HG03139 (cell line): ENCODE results near the gene CCDC82.
"Not testable (repeated sequence)": the region's sequence is repeated elsewhere in the genome, so short reads cannot be mapped to it uniquely, and the experiment has no call there.

Source experiments
- ATAC-seq: cut with Tn5 transposase; IDR thresholded peaks from one replicate; pipeline ENCODE4 v1.9.1; 2021; ENCODE audit not compliant: unreplicated experiment

CCDC82 gene

DNA sequence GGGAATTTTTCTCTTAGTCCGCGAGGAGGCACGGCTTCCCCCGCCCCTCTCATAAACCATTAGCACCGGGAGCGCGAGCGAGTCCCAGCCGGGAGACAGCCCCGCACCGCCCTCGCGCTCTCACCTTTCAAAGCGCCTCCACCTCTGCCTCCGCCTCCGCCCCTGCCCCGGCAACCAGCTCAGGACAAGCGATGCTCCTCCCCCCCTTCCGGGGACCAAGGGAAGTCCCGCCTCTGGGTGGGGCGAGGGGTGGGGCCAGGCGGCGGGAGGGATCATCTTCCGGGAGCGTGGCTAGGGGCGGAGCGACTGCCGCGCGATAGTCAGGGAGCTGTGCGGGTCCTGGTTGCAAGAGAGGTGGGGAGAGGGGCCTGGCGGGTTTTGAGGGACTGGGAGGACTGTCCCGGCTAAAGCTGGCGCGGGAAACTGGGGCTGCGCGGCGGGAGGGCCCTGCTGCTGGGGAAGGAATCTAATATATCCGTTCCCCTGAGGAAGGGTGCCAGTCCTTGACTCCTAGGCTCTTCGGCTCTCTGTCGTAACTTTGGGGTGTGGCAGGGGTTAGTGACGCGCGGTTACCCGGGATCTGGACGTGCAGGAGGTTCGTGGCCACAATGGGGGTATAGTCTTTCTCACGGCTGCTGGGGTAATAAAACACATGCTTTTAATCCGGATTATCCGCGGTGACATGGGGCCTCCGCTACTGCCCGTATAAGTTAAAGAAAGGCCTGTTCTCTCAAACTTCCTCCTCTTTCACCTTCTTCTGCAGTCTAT, at the start of gene CCDC82, which contains the start of gene JRKL:
Gene CCDC82, minus strand, starts transcription at position 193 of the 768 bp plus-strand sequence. CDS start 5,165 bp downstream, outside the sequence.
Gene JRKL, plus strand, starts transcription at position 294 of the 768 bp plus-strand sequence. CDS start 637 bp downstream, outside the sequence.
- peak; percentile 93 for ATAC-seq

DNA sequence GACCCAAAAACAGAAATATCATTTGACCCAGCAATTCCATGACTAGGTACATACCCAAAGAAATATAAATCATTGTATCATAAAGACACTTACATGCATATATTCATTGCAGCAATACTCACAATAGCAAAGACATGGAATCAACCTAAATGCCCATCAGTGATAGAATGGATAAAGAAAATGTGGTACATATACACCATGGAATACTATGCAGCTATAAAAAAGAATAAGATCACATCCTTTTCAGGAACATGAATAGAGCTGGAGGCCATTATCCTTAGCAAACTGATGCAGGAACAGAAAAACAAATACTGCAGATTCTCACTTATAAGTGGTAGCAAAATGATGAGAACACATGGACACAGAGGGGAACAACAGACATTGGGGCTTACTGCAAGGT, 42.9 kb upstream of the CCDC82 start:
- not testable (repeated sequence) for ATAC-seq

DNA sequence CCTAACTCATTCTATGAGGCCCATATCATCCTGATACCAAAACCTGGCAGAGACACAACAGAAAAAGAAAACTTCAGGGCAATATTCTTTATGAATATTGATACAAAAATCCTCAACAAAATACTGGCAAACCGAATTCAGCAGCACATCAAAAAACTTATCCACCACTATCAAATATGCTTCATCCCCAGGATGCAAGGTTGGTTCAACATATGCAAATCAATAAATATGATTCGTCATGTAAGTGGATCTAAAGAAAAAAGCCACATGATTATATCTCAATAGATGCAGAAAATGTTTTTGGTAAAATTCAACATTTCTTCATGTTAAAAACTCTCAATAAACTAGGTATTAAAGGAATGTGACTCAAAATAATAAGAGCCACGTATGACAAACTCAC, 41.0 kb upstream of the CCDC82 start:
- no peak for ATAC-seq

DNA sequence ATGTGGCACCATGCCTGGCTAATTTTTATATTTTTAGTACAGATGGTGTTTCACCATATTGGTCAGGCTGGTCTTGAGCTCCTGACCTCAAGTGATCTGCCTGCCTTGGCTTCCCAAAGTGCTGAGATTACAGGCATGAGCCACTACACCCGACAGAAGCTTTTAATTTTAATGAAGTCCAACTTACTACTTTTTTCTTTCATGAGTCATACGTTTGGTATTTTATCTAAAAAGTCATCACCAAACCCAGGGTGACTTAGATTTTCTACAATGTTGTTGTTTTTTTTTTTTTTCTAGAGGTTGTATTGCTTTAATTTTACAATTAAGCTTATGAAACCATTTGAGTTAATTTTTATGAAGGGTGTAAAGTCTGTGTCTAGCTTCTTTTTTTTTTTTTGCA, 35.0 kb upstream of the CCDC82 start:
- ATAC-seq = no peak

DNA sequence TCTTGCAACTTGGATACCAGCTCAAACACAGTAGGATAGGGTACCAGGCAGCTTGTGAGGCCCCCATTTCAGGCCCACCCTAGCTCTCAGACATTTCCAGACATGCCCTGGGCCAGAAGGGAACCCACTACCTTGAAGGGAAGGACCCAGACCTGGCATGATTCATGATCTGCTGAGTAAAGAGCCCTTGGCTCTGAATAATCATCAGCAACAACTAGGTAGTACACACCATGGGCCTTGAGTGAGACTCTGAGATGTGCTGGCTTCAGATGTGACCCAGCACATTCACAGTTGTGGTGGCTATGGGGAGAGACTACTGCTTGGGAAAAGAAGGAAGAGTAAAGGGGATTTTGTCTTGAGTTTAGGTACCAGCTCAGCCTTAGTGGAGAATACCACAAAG, 23.7 kb upstream of the CCDC82 start:
- ATAC-seq = no peak

DNA sequence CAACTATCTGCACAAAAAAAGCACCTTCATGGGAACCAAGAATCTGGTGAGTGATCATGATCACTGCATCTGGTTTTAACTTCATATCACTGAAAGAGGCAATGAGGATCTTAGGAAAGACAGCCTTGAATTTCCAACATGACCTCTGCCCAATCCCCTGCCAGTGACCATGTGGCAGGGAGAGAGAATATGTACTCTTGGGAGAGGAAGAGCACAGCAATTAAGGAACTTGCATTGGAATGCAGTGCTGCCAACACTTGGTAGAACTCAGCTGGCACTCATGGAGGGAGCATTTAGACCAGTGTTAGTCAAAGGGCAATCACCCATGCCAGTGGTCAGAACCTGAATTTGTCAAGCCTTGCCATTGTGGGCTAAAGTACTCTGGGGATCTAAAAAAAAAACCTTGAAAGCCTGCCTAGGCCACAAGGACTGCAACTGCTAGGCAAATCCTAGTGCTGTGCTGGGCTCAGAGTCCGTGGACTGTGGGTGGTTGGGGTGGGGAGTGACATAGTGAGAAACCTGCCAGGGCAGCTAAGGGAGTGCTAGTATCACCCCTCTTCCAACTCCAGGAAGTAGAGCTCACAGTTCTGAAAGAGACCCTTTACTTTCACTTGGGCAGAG, 23.2 kb upstream of the CCDC82 start:
- no peak for ATAC-seq

DNA sequence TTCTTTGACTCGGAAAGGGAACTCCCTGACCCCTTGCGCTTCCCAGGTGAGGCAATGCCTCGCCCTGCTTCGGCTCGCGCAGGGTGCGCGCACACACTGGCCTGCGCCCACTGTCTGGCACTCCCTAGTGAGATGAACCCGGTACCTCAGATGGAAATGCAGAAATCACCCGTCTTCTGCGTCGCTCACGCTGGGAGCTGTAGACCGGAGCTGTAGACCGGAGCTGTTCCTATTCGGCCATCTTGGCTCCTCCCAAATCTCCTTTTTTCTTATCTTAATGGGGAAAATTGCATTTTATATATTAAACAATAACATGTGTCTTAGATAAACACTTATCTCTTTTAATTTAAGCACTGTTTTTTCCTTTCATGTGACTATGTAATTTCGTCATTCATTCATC, 21.7 kb upstream of the CCDC82 start:
- not testable (repeated sequence) for ATAC-seq

DNA sequence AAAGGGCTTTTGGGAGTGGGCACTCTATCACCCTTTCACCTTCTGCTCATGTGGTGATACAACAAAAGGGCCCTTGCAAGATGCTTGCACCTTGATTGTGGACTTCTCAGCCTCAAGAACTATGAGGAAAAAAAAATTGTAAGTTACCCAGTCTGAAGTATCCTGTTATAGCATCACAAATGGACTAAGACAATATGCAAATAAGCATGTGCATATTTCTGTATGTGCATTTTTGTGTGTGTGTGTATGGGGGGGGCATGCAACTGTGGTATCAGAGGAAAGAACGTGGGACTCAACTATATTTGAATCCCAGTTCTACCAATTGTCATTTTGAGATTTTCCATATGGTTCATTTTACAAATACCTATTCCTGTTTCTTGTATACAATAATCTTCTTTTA, 11.0 kb upstream of the CCDC82 start:
- no peak for ATAC-seq

DNA sequence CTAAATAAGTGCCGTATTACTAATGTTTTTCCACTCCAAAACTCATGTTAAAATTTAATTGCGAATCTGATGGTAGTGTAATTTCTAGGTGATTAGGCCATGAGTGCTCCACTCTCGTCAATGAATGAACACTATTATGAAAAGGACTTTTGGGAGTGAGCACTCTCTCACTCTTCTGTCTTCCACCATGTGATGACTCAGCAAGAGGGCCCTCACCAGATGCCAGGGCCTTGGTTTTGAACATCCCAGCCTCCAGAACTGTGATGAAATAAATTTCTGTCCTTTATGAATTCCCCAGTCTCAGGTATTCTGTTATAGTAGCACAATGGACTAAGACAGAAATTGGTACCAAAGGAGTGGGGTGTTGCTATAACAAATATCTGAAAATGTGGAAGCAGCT, 8.2 kb upstream of the CCDC82 start:
- ATAC-seq = no peak

DNA sequence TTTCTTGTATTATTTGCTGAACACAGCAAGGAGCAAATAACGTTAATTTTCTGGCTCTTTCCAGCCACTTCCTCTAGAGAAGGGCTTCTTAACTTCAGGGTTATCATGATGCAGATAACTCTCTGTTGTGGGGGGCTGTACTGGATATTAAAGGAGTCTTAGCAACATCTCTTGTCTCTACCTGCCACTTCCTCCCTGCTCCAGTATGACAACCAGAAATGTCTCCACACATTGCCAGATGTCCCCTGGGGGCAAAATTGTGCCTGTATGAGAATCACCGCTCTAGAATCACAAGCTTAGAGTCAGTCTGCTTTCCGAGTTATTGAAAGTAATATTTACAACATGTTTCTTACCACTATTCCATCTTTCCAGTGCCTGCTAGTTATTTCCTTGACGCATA, 6.9 kb upstream of the CCDC82 start:
- ATAC-seq = no peak

DNA sequence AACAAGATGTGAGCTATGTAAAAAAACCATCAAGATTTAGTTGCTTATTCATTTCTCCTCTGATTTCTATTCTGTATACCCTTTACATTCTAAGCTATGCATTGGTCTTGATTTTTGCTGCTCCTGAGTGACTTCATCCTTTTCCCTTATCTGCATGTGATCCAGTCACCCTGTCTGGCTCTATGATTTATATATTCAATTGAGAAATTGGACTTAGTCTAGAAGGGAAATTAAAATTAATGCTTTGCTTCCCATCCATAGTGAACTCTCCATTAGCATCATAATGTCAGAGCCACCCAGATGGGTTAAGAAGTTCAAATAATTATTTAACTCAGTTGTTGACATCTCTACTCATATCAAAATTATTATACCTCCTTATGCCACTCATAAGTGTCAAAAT, 5.1 kb upstream of the CCDC82 start:
- no peak for ATAC-seq

DNA sequence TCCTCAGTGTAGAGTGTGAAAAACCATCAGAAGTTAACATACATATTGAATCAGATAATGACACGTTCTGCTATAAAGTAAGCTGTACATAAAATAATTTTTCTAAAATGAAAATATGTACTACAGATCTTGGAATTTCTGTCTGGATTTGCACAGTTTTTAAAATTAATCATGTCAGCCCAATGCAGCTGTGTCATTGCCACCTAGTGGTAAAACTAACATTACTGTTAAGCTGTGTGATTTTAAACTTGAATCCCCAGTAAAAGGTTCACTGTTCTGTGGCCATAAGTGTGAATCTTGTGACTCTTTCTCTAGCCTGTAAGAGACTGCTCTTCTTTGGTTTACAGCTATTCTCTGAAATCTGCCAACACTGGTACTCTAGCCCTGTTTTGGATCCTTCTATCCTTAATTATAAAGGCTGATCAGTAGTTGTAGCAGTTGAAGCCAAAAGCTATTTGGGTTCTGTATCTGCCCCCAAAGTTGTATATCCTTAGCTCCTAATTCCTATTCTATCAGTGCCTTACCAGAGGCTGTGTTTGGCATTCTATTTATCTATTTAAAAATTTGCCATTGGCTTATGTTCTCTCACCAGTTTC, 4.1 kb upstream of the CCDC82 start:
- ATAC-seq = no peak

DNA sequence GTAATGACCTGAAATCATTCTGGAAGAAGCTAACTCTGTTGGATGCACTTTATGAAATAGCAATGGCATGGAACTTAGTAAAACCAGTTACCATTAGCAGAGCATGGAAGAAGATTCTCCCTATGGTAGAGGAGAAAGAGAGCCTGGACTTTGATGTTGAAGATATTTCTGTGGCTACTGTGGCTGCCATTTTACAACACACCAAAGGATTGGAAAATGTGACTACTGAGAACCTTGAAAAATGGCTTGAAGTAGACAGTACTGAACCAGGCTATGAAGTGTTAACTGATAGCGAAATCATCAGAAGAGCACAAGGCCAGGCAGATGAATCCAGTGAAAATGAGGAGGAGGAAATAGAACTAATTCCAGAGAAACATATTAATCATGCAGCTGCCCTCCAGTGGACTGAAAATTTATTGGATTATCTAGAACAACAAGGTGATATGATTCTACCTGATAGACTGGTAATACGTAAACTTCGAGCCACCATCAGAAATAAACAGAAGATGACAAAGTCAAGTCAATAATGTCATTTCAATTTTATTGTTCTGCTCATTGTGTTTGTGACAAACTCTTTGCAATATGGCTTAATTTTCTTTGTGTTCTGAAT, 2.1 kb upstream of the CCDC82 start:
- ATAC-seq = no peak

DNA sequence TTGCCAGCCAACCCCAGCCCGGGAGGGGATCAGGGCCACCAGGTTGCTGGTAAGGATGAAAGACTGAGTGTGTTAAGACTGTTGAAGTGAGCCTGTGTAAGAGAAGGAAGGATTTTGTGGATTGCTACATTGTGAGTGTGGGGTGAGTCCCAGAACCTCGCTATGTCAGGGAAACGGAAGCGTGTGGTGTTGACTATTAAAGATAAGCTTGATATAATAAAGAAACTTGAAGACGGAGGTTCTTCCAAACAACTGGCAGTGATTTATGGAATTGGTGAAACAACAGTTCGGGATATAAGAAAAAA, 728 bp upstream of the CCDC82 start:
- ATAC-seq = no peak

DNA sequence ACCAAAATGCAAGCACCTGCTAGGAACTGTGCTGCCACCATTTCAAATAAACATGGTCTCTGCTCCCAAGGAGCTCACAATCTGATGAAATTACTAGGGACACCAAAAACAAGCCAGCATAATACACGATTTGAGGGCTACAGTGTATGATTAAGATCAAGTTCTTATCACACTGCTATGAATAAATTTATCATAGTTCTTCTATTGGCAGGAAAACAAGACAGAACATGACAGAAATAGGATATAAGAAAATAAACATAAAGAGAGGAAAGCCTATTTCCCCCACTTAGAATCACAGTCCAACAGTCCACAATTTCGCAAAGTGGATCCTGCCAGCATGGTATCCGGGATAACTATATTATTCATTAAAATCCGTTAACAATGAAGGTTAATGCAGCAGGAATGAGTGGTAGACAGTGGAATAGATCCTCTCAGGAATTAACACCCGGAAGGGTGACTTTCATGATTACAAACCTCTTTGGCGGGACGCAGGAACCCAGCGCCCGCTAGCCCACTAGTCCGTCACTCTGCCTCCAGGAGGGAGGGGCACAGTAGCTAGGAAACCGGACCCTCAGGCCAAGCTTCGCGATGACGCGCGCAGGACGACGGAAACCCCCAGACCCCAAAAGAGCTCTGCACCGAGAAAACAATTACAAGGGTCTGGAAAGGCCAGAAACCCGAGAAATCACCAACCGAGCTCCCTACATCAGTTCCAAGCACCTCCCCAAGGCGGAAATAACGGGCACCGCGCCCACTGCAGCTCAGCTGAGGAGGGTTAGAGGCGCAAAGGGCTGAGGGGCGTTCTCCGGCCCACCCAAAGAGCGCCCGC, 607 bp downstream of the CCDC82 start:
- ATAC-seq = peak; percentile 37

DNA sequence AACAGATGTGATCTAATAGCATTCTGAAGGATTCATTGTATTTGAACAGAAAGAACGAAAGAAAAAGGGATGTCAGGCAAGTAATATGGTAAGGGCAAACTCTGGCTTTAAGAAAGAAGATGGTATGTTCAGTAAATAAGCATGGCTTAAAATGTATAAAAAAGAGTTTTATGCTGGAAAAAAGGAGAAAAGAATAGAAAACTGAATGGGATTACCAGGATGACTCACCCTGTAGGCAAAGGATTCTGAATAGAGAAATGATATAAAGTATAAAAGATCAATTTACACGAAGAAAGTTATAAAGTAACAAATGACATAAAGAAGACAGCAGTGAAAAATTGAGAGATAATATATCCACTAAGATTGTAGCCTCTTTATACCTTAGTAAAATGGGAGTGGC, 4.5 kb downstream of the CCDC82 start:
- no peak for ATAC-seq

DNA sequence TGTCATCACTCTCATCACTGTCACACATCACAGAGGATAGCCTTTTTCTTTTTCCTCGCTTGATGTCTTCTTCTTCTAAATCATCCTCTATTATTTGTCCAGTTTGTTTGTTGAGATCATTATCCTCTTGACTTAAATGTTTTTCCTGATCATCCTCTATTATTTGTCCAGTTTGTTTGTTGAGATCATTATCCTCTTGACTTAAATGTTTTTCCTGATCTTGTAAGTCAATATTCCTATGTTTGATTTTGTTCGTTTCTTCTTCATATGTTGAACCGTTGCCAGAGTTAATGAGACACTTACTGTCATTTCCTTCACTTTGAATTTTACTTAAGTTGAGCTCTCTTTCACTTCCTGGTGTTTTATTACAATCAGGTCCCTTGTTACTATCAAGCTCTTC, 5.6 kb downstream of the CCDC82 start:
- no peak for ATAC-seq

DNA sequence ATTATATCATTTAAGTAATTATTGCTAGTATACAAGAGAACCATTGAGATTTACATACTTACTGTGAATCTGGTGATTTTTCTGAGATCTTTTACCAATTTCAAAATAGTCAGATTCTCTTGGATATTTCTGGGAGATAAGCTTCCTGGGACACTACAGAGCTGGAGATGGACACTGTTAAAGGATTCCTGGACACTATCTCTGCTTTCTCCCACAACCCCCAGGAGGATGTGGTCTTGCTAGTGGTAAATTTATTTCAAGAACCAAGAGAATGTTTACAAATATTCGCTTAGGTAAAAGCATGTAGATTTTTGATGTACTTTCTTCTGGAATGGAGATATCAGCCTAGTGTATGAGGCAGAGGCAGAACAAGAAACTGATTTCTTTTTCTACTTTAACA, 12.9 kb downstream of the CCDC82 start:
- no peak for ATAC-seq

DNA sequence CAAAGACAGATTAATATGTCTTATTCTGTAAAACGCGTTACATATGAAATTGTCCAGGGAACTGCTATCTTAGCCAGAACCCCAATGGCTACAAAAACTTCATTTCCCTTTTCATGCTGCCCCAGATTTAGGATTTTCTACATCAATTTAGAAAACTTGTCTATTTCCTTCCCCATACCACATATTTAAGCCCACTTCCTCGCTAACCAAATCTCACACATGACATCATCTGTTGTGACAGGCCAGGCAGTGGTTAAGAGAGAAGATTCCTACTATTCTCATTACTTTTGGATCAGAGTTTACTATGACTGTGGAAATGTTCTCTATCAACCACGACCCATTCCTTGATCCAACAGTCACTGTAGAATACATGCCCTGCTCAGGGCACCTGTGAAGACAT, 15.9 kb downstream of the CCDC82 start:
- ATAC-seq = no peak

DNA sequence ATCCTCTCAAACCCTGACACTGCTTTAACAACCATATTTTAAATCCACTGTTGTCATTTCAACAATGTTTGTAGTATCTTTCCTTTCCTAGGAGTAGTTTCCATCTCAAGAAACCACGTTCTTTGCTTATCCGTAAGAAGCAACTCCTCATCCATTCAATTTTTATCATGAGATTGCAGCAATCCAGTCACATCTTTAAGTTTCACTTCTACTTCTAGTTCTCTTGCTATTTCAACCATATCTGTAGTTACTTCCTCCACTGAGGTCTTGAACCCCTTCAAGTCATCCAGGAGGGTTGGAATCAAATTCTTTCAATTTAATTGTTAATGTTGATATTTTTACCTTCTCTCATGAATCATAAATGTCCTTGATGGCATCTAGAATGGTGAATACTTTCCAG, 22.4 kb downstream of the CCDC82 start:
- no peak for ATAC-seq

DNA sequence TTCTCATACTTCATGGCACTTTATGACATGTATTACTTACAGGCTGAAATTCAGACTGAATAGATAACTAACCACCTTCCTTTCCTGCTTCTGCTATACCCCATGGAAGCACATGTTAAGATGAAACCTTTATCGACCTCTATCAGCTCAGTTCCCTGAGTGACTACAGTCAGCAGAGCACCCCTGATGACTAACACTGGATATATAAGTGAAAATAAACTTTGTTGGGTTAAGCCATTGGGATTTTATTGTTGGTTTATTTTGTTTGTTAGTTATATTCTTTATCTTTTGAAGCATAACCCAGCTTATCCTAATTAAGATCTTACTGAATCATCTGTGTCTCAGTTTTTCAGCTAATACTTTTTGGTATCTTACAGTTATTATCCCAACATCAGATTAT, 23.7 kb downstream of the CCDC82 start:
- ATAC-seq = no peak
